ENCODE measurements around the gene SUGT1.

DNA sequence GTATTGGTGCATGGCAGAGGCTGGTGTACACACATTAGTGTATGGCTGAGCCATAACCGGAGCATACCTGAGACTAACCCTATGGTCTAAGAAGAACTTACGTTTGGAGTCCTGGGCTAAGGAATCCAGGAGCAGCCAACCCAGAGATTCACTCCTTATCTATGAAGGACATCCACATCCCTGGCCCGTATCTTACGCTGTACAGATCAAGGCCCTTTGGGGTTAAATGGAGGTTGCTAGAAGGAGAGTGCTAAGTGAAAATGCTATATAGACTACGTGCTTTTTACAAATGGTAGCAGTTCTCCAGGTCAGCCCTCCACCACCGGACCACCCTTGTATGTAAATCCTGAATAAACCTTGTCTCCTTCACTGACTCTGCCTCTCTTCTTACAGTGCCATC is 1.9 kb upstream of the SUGT1 start:
- no peak for TF ChIP-seq EZH2 (IDR thresholded peaks at IDR 0.05; ENCODE audit: borderline replicate concordance, low read depth, low read length, severe bottlenecking)
- TF ChIP-seq, protein P1, sequence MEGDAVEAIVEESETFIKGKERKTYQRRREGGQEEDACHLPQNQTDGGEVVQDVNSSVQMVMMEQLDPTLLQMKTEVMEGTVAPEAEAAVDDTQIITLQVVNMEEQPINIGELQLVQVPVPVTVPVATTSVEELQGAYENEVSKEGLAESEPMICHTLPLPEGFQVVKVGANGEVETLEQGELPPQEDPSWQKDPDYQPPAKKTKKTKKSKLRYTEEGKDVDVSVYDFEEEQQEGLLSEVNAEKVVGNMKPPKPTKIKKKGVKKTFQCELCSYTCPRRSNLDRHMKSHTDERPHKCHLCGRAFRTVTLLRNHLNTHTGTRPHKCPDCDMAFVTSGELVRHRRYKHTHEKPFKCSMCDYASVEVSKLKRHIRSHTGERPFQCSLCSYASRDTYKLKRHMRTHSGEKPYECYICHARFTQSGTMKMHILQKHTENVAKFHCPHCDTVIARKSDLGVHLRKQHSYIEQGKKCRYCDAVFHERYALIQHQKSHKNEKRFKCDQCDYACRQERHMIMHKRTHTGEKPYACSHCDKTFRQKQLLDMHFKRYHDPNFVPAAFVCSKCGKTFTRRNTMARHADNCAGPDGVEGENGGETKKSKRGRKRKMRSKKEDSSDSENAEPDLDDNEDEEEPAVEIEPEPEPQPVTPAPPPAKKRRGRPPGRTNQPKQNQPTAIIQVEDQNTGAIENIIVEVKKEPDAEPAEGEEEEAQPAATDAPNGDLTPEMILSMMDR (IDR thresholded peaks at IDR 0.05; ENCODE audit: borderline replicate concordance, extremely low read depth, low read length, poor library complexity, severe bottlenecking): no peak

All from DND-41 (cell line).